ENCODE measurements around the gene METTL15. TPM values are rescaled to one million over a fixed set of nuclear protein-coding genes. Genes with fewer than 3 reads are reported as not detected.
"Not testable (repeated sequence)": the region's sequence is repeated elsewhere in the genome, so short reads cannot be mapped to it uniquely, and the experiment has no call there.

METTL15 gene
- total RNA-seq, 1 donor from 2014 or later = 16.2 TPM

DNA sequence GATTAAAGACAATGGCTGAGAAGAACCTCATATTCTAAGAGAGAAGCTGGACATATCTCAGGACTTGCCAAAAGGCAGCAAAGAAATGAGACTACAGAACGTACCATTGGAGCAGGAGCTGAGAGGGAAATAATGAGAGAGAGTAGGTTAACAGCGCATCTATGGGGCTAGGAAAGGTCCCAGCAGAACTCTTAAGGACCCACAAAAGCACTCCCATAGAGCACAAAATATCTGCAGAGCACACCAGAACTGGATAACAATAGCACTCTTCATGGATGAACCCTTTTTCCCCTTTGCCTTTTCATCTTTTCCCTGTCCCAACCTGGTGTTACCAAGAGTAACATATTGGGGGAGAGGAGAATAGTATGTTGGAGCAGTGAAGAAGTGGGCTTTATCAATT lies 245.8 kb downstream of the METTL15 start:
- Mint-ChIP-seq H3K9me3 (no peaks in the 10 kb centered on the region), H3K27ac (ENCODE audit: unreplicated experiment) (no peak overlapping the region)

GRCh38 chr11:28366549-28367346 lies 258.6 kb downstream of the METTL15 start:
- no peaks in the 10 kb centered on the region for H3K27me3 Mint-ChIP-seq (ENCODE audit: low read depth)
- H3K4me1 Mint-ChIP-seq = no peaks in the 10 kb centered on the region
- DNase-seq (ENCODE audit: low read depth, low spot score) = no peak
- peaks cover 24% of the 10 kb centered on the region for H3K36me3 Mint-ChIP-seq (ENCODE audit: low read depth)
- peaks cover 19% of the 10 kb centered on the region for H3K9me3 Mint-ChIP-seq
- H3K4me3 Mint-ChIP-seq = no peak overlapping the region
- H3K27ac Mint-ChIP-seq (ENCODE audit: unreplicated experiment) = no peak overlapping the region
- TF ChIP-seq, protein P1, sequence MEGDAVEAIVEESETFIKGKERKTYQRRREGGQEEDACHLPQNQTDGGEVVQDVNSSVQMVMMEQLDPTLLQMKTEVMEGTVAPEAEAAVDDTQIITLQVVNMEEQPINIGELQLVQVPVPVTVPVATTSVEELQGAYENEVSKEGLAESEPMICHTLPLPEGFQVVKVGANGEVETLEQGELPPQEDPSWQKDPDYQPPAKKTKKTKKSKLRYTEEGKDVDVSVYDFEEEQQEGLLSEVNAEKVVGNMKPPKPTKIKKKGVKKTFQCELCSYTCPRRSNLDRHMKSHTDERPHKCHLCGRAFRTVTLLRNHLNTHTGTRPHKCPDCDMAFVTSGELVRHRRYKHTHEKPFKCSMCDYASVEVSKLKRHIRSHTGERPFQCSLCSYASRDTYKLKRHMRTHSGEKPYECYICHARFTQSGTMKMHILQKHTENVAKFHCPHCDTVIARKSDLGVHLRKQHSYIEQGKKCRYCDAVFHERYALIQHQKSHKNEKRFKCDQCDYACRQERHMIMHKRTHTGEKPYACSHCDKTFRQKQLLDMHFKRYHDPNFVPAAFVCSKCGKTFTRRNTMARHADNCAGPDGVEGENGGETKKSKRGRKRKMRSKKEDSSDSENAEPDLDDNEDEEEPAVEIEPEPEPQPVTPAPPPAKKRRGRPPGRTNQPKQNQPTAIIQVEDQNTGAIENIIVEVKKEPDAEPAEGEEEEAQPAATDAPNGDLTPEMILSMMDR (conservative IDR thresholded peaks at IDR 0.05) = no peak

More for the DNA sequence above, 245.8 kb downstream of the METTL15 start:
- Mint-ChIP-seq H3K4me3 (no peak overlapping the region), H3K4me1 (no peaks in the 10 kb centered on the region), H3K36me3 (ENCODE audit: low read depth) (no peaks in the 10 kb centered on the region), H3K27me3 (ENCODE audit: low read depth) (no peaks in the 10 kb centered on the region)
- TF ChIP-seq, protein P1 (conservative IDR thresholded peaks at IDR 0.05) = no peak
- DNase-seq (ENCODE audit: low read depth, low spot score) = no peak

- H3K27me3 Mint-ChIP-seq (ENCODE audit: low read depth); H3K27ac Mint-ChIP-seq (ENCODE audit: unreplicated experiment); H3K9me3 Mint-ChIP-seq; DNase-seq (ENCODE audit: low read depth, low spot score); H3K4me3 Mint-ChIP-seq; H3K36me3 Mint-ChIP-seq (ENCODE audit: low read depth); H3K4me1 Mint-ChIP-seq: not testable (repeated sequence)
Observed at GRCh38 chr11:28378095-28378494, 269.9 kb downstream of the METTL15 start.

Other genes with a start within 250 kb of the METTL15 start
- gene KIF18A, start 232 bp upstream of the METTL15 start, total RNA-seq = 27.6 and 28.2 TPM in 2 replicates

Data from neural crest cell (in vitro differentiated cells).